ENCODE results near the gene OPRL1.

DNA sequence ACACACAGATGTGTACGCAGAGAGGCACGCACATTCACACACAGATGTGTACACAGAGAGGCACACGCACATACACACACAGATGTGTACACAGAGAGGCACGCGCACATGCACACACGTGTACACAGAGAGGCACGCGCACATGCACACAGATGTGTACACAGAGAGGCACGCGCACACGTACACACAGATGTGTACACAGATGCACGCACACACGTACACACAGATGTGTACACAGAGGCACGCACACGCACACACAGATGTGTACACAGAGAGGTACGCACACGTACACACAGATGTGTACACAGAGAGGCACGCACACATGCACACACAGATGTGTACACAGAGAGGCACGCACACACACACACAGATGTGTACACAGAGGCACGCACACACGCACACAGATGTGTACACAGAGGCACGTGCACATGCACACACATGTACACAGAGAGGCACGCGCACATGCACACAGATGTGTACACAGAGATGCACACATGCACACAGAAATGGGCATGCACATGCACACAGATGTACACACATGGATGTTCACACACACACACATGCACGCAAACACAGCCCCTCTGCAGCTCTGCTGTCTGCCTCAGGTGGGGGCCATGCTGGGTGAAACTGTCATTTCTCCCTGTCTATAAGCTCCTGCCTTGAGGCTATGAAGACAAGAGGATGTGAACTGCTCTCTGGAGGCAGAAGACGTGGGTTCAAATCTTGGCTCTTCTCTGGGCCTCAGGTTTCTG lies 70.1 kb downstream of the OPRL1 start:
- TF ChIP-seq, protein P1, sequence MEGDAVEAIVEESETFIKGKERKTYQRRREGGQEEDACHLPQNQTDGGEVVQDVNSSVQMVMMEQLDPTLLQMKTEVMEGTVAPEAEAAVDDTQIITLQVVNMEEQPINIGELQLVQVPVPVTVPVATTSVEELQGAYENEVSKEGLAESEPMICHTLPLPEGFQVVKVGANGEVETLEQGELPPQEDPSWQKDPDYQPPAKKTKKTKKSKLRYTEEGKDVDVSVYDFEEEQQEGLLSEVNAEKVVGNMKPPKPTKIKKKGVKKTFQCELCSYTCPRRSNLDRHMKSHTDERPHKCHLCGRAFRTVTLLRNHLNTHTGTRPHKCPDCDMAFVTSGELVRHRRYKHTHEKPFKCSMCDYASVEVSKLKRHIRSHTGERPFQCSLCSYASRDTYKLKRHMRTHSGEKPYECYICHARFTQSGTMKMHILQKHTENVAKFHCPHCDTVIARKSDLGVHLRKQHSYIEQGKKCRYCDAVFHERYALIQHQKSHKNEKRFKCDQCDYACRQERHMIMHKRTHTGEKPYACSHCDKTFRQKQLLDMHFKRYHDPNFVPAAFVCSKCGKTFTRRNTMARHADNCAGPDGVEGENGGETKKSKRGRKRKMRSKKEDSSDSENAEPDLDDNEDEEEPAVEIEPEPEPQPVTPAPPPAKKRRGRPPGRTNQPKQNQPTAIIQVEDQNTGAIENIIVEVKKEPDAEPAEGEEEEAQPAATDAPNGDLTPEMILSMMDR (conservative IDR thresholded peaks at IDR 0.05): no peak
- TF ChIP-seq EZH2 (IDR thresholded peaks at IDR 0.05; ENCODE audit: low read depth): no peak

Measured in PC-9 (cell line).